Astrocyte of the spinal cord (primary cell): ENCODE data around the gene FGF14.

Experiments
- DNase-seq: peaks from one replicate; pipeline ENCODE4 v3.0.0; 2011; ENCODE audit warnings: low read depth, low spot score
- H3K4me3 ChIP-seq: 2 replicates; pipeline ENCODE4 v1.5.1; 2011; ENCODE audit warnings: low read depth, mild to moderate bottlenecking, low read length, moderate library complexity
- CTCF ChIP-seq: IDR thresholded peaks from 2 replicates; pipeline ENCODE4 v1.5.1; 2012; ENCODE audit warnings: low read depth, mild to moderate bottlenecking, low read length, inconsistent platforms
- in situ Hi-C: cut with HindIII; loops from 2 replicates; pipeline ENCODE4 v1.10.0; 2017; ENCODE audit warnings: low sequenced_read_pairs

Gene FGF14

GRCh38 chr13:102310691-102311418 is 91.0 kb downstream of the FGF14 start:
- H3K4me3 ChIP-seq: no peak overlapping the region
- TF ChIP-seq CTCF: no peak
- no peak for DNase-seq
- in situ Hi-C loops: no loop called here

DNA sequence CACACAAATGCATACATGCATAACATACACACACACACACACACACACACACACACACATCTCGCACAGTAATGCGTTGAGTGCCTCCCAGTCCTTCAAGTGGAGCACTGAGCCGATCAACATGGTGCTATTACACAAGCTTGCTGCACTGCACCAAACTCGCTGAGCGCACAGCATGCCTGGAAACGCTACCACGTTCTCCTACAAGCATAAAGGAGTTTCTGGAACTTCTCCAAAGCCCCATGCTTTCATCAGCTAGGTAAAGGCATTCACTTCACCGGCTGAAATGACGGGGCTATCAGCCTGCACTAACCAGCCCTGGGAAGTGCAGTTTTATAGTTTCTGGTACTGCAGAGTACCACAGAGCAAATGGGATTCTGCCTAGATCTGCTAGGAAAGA is 92.7 kb downstream of the FGF14 start:
- in situ Hi-C loops: no loop called here

DNA sequence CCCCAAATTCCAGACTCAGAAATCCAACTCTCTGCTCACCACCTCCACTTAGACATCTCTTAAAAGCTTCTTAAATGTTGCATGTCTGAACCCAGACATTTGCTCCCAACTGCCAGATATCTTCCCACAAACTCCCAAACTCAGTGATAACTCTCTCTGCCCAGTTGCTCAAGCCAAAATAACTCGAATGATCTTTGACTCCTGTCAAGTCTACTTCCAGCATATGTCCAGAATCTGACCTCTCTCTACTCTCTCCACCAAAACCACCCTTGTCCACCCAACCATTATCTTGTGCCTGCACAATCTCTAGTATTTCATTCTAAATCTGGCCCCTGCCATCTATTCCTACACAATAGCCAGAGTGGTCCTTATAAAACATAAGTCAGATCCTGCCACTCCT is 99.3 kb downstream of the FGF14 start:
- H3K4me3 ChIP-seq: no peak overlapping the region
- DNase-seq: no peak
- TF ChIP-seq CTCF: no peak
- in situ Hi-C loops: no loop called here

More for the DNA sequence above, 92.7 kb downstream of the FGF14 start:
- H3K4me3 ChIP-seq: no peak overlapping the region
- no peak for DNase-seq
- TF ChIP-seq CTCF: no peak

DNA sequence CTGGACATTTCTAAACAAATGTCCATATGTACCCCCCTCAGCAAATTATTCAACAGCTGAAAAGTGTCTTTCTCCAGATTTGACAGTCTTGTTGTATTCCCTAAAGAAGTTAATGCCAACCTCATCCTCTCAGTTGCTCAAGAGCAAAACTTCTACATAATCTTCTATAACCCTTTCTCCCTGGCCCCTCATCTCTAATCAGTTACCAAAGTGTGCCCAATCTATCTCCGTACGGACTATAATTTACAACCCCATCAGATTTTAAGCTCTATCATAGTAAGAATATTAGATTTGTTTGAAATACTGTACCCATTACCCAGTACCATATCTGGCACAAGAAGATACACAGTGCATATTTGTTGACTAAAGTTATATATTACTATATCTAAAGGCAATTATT is 101.5 kb downstream of the FGF14 start:
- no peak overlapping the region for H3K4me3 ChIP-seq
- no peak for TF ChIP-seq CTCF
- no peak for DNase-seq
- in situ Hi-C loops: no loop called here

DNA sequence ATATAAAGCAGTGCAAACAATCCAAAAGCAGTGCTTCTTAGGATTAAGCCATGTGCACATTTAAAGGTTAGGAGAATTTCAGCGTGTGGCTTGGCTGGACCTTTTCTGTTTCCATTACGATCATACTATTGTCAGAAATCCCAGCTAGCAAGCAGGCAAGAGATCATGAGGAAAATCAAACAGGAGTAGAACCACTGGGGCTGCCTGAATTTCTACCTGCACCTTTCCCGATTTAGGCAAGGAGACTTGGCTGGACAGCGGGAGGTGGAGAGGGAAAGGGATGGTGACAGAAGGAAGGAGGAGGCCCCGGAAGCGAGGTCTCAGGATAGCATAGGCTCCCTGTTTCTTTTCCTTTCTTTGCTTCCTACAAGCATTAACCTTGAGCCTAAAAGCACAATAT is 102.5 kb downstream of the FGF14 start:
- in situ Hi-C loops: no loop called here
- no peak for DNase-seq
- TF ChIP-seq CTCF: no peak
- H3K4me3 ChIP-seq: no peak overlapping the region

- no peak for TF ChIP-seq CTCF
- DNase-seq: no peak
- in situ Hi-C loops: no loop called here
These were observed 103.8 kb downstream of the FGF14 start for GRCh38 chr13:102298051-102298450.

More at GRCh38 chr13:102298051-102298450, 103.8 kb downstream of the FGF14 start:
- no peak overlapping the region for H3K4me3 ChIP-seq
